ENCODE measurements around the gene KRT81.
A peak's percentile ranks its signal among the peaks of the same experiment; 100 is the strongest.
"Not testable (repeated sequence)": the region's sequence is repeated elsewhere in the genome, so short reads cannot be mapped to it uniquely, and the experiment has no call there.

KRT81 gene

GRCh38 chr12:52278575-52279421 is 12.5 kb downstream of the KRT81 start:
- DNase-seq (ENCODE audit: low read depth, low spot score): no peak
- peak overlapping the region; percentile 100 for H3K27ac ChIP-seq

- DNase-seq (ENCODE audit: low read depth, low spot score): no peak
- H3K27ac ChIP-seq: peak overlapping the region; percentile 100
Observed at GRCh38 chr12:52277486-52278245, 13.7 kb downstream of the KRT81 start.

GRCh38 chr12:52275686-52276085 is 15.6 kb downstream of the KRT81 start:
- DNase-seq (ENCODE audit: low read depth, low spot score): no peak

GRCh38 chr12:52274521-52275120 is 16.7 kb downstream of the KRT81 start, which contains the start of gene KRT86:
Gene KRT86 (plus strand): TSS chr12:52274645. CDS start chr12:52301917, 27,272 bp downstream.
- H3K27ac ChIP-seq: no peak within 1 kb of the TSS
- DNase-seq (ENCODE audit: low read depth, low spot score): no peak

More at GRCh38 chr12:52275686-52276085, 15.6 kb downstream of the KRT81 start:
- H3K27ac ChIP-seq: no peak overlapping the region

- no peak for DNase-seq (ENCODE audit: low read depth, low spot score)
- no peak overlapping the region for H3K27ac ChIP-seq
Observed at GRCh38 chr12:52271158-52271557, 20.2 kb downstream of the KRT81 start.

- H3K27ac ChIP-seq: no peak overlapping the region
- no peak for DNase-seq (ENCODE audit: low read depth, low spot score)
Observed at GRCh38 chr12:52270541-52271070, 20.7 kb downstream of the KRT81 start.

GRCh38 chr12:52268212-52268611 is 23.1 kb downstream of the KRT81 start:
- DNase-seq (ENCODE audit: low read depth, low spot score): no peak
- no peak overlapping the region for H3K27ac ChIP-seq

- H3K27ac ChIP-seq: no peak overlapping the region
- DNase-seq (ENCODE audit: low read depth, low spot score): no peak
Observed at GRCh38 chr12:52267699-52268098, 23.6 kb downstream of the KRT81 start.

GRCh38 chr12:52267266-52267665 is 24.1 kb downstream of the KRT81 start:
- H3K27ac ChIP-seq: no peak overlapping the region
- no peak for DNase-seq (ENCODE audit: low read depth, low spot score)

GRCh38 chr12:52266514-52266913 is 24.8 kb downstream of the KRT81 start:
- no peak overlapping the region for H3K27ac ChIP-seq
- no peak for DNase-seq (ENCODE audit: low read depth, low spot score)

- DNase-seq (ENCODE audit: low read depth, low spot score): no peak
- no peak overlapping the region for H3K27ac ChIP-seq
Observed at GRCh38 chr12:52264435-52264825, 26.9 kb downstream of the KRT81 start.

GRCh38 chr12:52263761-52264434 is 27.4 kb downstream of the KRT81 start:
- no peak for DNase-seq (ENCODE audit: low read depth, low spot score)
- no peak overlapping the region for H3K27ac ChIP-seq

- DNase-seq (ENCODE audit: low read depth, low spot score): no peak
Observed at GRCh38 chr12:52262286-52262685, 29.0 kb downstream of the KRT81 start.

GRCh38 chr12:52261208-52261484 is 30.2 kb downstream of the KRT81 start:
- DNase-seq (ENCODE audit: low read depth, low spot score): no peak
- no peak overlapping the region for H3K27ac ChIP-seq

More at GRCh38 chr12:52262286-52262685, 29.0 kb downstream of the KRT81 start:
- no peak overlapping the region for H3K27ac ChIP-seq

GRCh38 chr12:52260361-52261207 is 30.8 kb downstream of the KRT81 start:
- H3K27ac ChIP-seq: no peak overlapping the region
- DNase-seq (ENCODE audit: low read depth, low spot score): no peak

GRCh38 chr12:52259657-52260243 is 31.6 kb downstream of the KRT81 start:
- DNase-seq (ENCODE audit: low read depth, low spot score): no peak
- no peak overlapping the region for H3K27ac ChIP-seq

GRCh38 chr12:52258335-52258901 is 32.9 kb downstream of the KRT81 start:
- DNase-seq (ENCODE audit: low read depth, low spot score): no peak
- H3K27ac ChIP-seq: no peak overlapping the region

- H3K27ac ChIP-seq; DNase-seq (ENCODE audit: low read depth, low spot score): not testable (repeated sequence)
Observed at GRCh38 chr12:52257922-52258321, 33.4 kb downstream of the KRT81 start.

- no peak overlapping the region for H3K27ac ChIP-seq
- DNase-seq (ENCODE audit: low read depth, low spot score): no peak
Observed at GRCh38 chr12:52257074-52257551, 34.2 kb downstream of the KRT81 start.

Measured in epithelial cell of prostate (primary cell).